Dedifferentiated amniotic fluid mesenchymal stem cell (primary cell): ENCODE data around the gene SLC41A1.
"Not testable (repeated sequence)": the region's sequence is repeated elsewhere in the genome, so short reads cannot be mapped to it uniquely, and the experiment has no call there.

Experiments
- DNase-seq: peaks from one replicate; pipeline ENCODE4 v3.0.0-alpha.2; 2016; ENCODE audit errors: extremely low spot score

The SLC41A1 gene

DNA sequence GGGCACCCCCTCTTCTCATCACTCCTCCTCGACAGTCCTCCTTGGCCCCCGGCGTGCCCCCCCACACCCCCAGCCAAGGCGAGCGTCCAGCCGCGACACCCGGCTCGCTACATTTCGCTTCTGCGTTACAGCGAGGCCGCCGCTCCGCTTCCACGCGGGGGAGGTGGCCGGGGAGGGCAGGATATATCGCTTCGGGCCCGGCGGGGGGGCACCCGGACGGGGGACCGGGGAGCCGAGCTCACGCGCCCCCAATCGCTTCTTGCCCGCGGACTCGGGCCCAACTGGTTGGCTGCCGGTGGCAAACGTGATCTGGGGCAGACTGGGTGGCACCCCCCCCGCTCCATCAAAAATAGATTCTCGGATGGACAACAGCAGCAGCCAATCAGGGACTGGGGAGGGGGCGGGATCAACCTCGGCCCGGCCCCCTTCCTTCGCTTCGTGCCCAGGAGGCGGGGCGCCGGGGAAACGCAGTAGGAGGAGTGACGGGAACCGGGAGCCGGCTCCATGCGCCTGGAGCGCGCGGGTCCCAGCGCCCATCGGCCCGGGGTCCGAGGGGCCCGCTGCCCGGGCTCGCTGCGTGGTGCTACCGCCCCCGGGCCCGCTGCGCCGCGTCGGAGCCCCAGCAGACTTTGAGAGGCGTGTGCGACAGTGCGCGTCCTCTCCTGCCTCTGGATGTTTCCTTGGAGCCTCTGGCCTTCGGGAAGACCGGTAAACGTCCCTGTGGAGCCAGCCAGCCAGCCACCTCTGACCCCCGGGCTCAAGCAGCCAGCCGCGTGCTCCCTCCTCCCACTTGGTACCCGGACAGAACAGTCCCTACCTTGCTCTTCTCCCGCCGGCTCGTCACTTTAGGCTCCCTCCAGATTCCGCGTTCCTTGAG is at the start of gene SLC41A1:
Gene SLC41A1, minus strand, starts transcription at position 321 of the 877 bp plus-strand sequence. CDS start 2,757 bp downstream, outside the sequence.
- peak; percentile 91 for DNase-seq

DNA sequence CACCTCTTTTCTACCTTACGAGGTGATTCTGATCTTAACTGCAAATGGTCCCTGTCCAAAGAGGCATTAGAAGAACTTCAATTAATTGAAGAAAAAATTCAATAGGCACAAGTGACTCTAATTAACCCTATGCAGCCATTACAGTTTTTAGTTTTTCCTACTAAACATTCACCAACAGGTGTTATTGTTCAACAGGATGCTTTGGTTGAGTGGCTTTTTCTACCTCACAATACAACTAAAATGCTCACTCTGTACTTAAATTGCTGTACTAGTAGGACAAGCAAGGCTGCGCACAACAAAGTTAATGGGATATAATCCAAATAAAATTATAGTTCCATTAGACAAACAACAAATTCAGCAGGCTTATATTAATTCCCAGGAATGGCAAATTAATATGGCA is 48.5 kb upstream of the SLC41A1 start:
- no peak for DNase-seq

DNA sequence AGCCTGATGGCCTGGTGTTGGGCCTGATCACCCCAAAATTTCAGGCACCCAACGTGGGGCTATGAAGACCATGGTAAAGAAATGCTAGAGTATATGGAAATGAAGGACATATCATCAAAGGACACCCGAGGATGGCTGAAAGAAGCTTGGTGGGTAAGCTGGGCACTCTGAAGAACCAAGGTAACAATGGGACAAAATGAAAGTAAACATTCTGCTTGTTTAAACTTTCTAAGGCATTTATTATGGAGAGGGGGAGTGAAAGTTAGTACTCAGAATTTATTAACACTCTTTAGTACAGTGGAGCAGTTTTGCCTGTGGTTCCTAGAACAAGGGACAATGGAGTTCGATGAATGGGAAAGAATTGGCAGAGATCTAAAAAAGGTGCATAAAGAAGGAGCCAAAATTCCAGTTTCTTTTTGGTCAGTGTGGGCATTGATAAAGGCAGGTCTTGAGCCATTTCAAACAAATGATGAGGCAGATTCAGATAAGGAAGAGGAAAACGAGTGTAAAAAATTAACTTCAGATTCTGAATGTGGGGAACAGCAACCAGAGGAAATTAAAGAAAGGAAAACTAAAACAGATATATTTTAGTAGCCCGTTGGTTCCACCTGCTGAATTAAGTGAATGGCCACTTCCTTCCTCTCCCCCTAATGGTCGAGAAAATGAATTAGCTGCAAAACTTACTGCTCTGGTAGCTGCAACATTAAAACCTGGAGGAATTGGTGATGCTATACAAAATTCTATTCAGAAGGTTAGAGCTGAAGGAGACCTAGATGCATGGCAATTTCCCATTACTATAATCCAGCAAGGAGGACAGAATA is 45.4 kb upstream of the SLC41A1 start:
- peak; percentile 12 for DNase-seq

DNA sequence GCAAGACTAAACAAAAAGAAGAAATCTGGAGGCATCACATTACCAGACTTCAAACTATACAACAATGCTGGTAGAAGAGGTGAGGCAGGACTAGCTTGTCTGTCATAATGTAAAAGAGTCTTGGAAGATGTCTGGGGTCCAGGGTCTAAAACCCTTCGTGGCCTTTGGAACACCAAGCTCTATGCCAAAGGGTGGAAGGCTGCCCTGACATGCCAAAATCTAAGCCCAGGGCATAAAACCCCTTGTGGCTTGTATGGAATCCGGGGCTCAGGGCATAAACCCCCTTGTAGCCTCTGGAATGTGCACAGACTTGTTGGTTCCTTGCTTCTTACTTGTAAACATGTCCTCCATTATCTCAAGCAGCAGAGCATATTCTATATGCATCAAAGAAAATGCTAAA is 44.5 kb upstream of the SLC41A1 start:
- DNase-seq: peak; percentile 6

DNA sequence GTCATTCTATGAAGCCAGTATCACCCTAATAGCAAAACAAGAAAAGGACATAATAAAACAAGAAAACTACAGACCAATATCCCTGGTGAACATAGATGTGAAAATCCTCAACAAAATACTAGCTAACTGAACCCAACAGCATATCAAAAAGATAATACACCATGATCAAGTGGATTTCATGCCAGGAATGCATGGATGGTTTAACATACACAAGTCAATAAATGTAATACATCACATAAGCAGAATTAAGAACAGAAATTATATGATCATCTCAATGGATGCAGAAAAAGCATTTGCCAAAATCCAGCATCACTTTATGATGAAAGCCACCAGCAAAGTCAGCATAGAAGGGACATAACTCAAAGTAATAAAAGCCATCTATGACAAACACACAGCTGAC is 43.4 kb upstream of the SLC41A1 start:
- peak; percentile 7 for DNase-seq

DNA sequence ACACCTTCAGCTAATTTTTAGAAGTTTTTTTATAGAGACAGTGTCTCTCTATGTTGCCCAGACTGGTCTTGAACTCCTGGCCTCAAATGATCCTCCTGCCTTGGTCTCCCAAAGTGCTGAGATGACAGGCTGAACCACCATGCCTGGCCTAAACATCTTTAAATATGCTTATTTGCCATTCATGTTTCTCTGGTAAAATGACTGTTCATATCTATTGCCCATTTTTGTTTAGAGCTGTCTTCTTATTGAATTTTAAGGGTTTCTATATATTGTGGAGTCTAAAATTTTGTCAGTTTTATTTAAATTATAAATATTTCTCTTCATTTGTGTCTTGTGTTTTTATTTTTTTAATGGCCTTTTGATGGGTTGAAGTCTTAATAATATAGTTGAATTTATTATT is 40.0 kb upstream of the SLC41A1 start:
- DNase-seq: no peak

DNA sequence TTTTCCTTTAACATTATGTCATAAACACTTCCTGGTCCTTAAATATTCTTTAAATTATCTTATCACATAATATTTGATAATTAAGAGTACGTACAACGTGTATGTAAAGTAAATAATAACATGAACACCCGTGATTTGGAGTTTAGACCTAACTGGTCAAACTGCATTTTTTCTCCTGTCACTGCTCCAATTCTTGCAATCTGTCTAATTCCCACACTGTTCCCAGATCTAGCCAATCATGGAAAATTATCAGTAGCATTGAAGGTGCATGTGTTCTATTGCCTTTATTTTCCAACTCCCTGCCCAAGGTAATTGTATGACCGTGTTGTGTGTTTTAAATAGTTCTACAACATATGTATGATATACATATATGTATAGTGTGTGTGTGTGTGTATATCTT is 39.0 kb upstream of the SLC41A1 start:
- DNase-seq: peak; percentile 3

DNA sequence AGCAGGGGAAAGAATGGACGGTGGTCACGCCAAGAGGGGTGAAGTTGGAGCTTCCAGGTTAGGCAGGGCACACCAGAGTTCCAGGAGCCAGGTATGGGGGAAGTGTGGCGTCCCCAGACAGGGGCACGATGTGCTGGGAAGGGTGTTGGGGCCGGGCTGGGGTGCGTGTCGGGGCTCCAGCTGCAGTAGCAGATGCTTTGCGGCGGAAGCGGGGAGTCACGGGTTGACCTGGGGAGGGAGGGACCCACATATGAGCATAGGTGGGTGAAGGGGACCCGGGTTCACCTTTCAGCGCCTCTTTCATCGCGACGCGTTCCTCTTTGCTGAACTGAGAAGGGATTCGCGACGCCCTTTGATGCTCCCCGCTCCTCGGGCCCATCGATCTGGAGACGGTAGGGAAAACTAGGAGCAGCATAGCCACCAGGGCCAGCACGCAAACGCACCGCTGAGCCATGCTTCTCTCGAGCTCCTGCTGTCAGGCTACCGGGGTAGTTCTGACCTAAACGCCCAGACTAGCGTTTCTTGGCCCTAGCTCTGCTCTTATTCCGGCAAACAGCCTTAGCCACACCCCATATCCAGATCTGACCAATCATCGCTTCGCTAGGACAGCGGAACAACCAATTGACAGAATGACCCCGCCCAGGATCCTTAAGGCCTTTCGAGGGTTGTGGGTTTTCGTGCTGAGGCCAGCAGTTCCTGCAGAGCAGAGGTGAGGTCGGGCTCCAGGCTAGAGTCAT is 36.8 kb upstream of the SLC41A1 start, which contains the start of gene PM20D1:
Gene PM20D1, minus strand, starts transcription at position 514 of the 737 bp plus-strand sequence. Its CDS starts 60 bp downstream, at position 454.
- DNase-seq: peak; percentile 42

DNA sequence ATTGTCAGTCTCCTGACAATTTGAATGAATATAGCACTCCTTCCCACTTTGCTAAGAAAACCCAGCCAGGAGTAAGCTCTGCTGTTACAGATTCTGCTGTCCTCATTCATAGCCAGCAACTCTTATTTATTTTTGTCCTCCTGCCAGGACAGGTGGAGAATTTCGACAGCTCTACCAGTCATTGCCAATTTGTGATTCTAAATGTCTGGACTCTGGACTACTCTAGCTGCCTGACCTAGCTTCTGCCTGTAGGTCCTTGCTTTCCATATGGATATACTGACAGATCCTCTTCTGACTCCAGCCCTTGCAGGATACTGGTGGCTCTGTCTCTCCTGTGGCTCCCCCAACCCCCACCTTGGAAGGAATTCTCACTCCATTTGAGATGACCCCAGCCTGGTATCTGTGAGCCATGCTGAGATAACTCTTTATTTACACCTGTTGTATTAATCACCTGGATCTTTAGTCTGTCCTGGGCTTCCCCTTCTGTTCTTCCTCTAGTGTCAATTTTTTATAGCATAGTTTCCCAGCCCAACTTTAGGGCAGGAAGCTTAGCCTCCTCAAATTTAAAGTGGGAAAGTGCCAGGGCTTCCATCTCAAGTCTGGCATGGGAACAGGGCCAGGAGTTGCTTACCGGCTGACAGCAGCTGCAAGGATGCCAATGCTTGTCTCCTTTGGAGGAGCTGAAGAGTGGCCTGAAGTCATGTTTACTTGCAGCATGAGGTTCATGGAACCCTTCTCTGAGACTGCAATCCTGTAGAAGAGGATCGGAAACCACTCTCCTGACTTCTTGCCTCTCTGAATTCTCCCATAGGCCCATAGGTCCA is 30.2 kb upstream of the SLC41A1 start:
- DNase-seq: no peak

DNA sequence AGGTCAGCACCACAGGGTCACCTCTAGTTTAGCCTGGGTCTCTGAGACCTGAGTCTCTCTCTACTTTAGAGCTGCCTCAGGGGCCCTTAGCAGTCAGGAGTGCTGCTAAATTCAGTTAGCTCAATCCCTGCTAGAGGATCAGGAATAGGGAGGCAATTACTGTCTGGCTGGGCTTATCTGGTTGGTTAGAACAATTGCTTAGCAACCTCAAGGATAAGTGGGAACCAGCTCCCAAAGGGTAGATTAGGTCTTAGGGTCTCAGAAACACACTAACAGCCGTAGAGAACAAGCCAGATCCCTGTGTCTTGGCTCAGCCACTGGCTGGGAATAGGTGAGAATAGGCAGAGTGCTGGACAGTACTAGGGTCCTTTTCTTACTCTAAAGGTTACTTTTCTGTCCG is 29.2 kb upstream of the SLC41A1 start:
- no peak for DNase-seq

DNA sequence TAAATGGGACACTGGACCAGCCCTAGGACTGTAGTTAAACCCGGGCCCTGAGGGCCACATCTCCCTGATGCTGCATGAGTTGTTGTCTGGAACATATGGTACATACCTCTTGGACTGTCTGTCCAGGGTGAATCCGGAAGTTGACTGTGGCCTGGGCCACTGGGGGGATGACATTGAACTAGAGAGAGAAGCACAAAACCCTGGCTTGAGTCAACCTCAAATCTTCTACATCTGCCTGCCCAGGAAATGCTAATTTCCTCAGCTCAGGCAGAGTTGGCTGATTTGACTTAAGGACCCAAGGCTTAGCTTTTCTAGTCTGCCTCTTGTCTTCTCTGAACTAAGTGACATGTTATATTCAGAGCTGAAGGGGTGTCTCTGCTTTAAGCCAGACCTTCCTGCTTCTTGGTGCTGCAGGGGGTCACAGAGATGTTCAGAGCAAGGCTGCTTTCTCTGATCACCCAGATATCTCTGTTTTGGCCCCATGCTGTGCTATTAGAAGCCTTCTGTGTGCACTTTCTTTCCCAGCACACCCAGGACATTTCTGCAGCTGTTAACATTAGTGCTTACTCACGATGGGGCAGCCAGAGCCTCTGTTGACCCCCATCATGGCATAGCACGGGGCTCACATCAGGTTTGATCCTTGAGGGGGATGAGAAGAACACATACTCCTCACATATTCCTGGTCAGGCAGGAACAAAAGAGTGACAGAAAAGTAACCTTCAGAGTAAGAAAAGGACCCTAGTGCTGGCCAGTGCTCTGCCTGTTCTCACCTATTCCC is 27.3 kb upstream of the SLC41A1 start:
- no peak for DNase-seq

DNA sequence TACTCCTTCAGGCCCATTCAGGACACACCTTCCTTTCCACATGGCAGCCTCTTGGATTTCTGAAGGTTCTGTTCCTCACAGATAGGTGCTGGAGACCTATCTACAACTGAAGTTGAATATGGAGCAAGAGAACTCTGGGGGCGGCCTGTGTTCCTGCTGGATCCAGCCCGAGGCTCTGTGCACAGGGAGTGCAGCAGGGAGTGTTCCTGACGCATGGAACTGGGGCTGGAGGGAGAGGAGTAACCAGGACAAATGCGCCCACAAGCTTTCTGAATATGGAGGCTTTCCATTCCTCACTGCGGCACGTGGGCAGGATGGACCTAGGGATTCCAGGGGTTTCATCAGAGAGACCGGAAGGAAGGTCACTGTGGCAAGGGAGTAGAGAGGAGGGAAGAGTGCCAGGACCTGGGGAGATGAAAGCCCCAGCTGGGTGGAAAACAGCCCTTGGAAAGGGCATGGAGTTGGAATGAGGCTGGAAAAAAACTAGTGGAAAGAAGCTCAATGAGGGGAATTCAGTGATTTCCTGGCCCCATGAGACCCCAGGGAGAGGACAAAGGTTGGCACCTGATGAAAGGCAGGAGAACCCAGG is 24.5 kb upstream of the SLC41A1 start:
- DNase-seq: no peak

DNA sequence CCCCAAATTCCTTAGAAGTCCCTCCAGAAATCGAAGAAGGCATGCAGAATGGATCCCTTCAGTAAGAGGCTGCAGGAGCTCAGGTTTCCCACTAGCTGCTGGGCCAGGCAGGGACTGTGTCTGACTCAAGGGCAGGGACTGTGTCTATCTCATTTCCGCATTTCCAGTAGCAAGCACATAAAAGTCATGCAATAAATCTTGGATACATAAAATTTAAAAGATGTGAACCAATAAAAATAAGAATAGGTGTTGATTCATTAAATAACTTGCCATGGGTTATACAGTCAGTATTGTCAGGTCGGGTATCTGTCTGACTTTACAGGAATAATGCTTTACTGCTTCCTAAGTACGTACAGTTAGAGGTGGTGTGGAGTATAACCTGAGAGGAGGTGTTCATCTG is 21.8 kb upstream of the SLC41A1 start:
- no peak for DNase-seq

DNA sequence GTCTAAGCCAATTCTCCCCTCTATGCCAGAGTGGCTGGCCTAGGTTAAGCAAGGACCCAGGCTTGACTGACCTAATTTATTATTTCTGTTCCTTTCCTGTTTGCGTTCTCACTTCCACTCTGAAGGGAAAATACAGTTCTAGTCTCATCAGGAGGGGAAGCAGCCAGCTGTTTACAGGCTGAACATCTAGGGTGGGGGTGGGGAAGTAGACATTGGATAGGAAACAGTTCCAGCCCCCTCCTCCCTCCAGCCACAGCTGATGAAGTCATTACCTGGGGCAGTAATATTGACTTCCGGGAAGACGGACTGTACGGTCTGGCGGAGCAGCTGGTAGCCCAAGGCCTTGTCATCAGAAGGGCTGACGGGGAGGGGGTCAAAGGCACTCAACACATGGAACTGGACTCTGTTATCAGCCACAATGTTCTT is 19.3 kb upstream of the SLC41A1 start:
- no peak for DNase-seq

DNA sequence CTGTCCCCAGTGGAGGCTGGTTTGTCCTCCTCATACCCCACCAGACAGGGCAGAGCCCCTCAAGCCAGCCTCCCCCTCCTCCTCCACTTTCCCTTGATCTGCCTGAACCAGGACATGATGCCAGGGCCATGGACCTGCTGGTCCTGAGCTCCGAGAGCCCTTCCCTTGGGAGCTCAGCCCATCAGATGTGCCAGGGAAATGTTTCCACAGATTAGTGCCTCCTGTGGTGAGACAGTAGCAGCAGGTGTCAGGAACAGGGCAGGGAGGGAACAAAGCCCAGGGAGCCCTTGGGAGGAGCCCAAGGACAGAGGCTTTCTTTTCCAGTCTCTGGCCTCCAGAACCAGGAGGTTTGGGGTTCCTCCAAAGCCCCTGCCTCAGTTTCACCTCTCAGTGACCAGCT is 14.6 kb upstream of the SLC41A1 start:
- DNase-seq: no peak

DNA sequence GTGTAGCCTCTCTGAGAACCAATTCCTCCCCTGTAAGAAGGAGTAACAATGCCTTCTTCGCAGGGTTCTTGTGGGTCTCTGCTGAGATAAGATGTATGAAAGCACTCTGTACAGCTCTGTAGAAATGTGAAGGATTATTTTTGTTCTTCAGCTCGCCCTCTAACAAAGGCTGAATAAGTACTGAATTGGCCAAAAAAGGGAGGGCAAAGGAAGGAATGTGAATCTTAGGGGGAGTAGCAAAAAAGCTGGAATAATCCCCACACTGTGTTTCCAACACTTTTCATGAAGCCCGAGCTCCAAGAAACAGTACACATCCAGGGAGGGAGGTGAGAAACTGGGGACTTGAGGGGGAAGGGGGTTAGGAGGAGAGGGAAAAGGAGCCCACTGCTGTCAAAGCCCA is 14.0 kb upstream of the SLC41A1 start:
- DNase-seq: no peak

DNA sequence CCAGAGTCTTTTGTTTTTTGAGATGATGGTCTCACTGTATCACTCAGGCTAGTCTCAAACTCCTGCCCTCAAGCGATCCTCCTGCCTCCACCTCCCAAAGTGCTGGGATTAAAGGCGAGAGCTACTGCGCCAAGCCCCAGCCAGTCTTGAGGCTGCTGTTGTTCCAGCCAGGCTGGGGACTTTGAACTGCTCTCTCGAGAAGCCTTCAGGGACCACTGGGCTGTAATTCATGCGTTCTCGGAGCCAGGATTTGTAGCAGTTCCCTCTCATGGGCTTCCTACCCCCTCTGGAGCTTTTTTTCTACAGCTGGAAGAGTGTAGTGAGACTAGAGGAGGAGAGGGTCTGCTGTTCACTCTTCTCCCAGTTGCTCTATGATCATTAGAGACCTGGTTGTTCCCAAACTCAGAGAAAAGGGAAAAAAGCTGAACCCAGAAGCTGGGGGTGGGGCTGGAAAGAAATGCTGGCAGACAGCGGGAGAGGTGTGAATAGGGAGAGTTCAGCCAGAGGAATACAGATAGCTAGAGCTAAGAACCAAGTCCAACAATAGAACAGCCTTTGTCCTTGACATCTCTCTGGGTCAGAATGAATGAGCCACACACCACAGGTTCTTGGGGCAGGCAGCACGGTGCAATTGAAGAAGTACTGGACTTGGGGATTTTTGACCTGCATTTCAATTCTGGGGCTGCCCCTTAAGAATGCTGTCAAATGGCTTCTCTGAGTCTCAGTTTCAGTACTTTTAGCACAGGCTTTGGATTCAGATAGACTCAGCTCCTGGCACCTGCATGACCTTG is 13.2 kb upstream of the SLC41A1 start:
- no peak for DNase-seq

DNA sequence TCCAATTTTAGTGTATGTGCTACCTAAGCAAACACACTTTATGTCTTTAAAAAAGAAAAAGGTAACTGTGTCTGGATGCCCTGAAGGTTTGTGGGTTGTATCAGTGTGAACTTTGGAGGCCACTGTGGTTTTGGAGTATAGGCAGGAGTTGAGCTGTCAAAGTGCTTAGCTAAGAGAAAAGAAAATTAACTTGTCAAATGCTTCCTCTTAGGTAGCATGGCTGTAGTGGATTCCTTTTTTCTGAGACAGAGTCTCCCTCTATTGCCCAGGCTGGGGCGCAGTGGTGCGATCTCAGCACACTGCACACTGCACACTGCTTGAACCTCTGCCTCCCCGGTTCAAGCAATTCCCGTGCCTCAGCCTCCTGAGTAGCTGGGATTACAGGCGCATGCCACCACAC is 11.2 kb upstream of the SLC41A1 start:
- DNase-seq: no peak

DNA sequence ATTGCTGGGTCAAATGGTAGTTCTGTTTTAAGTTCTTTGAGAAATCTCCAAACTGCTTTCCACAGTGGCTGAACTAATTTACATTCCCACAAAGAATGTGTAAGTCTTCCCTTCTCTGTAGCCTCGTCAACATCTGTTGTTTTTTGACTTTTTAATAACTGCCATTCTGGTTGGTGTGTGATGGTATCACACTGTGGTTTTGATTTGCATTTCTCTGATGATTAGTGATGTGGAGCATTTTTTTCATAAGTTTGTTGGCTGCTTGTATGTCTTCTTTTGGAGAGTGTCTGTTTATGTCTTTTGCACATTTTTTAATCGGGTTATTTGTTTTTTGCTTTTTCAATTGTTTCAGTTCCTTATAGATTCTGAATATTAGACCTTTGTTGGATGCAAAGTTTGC is 10.3 kb upstream of the SLC41A1 start:
- DNase-seq: not testable (repeated sequence)
